Right kidney (tissue), 9 donors: Measurements from ENCODE around the gene CUL4B.
"Not testable (repeated sequence)": the region's sequence is repeated elsewhere in the genome, so short reads cannot be mapped to it uniquely, and the experiment has no call there.

ENCODE experiments used
- DNase-seq: peaks from one replicate; pipeline ENCODE4 v3.0.0-alpha.2; 2016
- long read RNA-seq, 8 donors: transcript quantifications; one replicate each; lab custom pipeline, GENCODE V29; 2026

The CUL4B gene
- long read RNA-seq, donor 1, partial matches to known transcripts: 91 of 166 reads
- long read RNA-seq, donor 1, other reads (novel, unspliced or antisense): 73 of 166 reads
- long read RNA-seq, donor 2, full-length matches to known transcripts: 4 of 4 reads
- long read RNA-seq, donor 2, partial matches to known transcripts: 0 of 4 reads
- long read RNA-seq, donor 2, other reads (novel, unspliced or antisense): 0 of 4 reads
- long read RNA-seq, donor 3, full-length matches to known transcripts: 2 of 9 reads
- long read RNA-seq, donor 3, partial matches to known transcripts: 7 of 9 reads
- long read RNA-seq, donor 3, other reads (novel, unspliced or antisense): 0 of 9 reads
- long read RNA-seq, donor 4, full-length matches to known transcripts: 3 of 88 reads
- long read RNA-seq, donor 4, partial matches to known transcripts: 39 of 88 reads
- long read RNA-seq, donor 4, other reads (novel, unspliced or antisense): 46 of 88 reads
- long read RNA-seq, donor 5, full-length matches to known transcripts: 2 of 9 reads
- long read RNA-seq, donor 5, partial matches to known transcripts: 7 of 9 reads
- long read RNA-seq, donor 5, other reads (novel, unspliced or antisense): 0 of 9 reads
- long read RNA-seq, donor 6, full-length matches to known transcripts: 2 of 2 reads
- long read RNA-seq, donor 6, partial matches to known transcripts: 0 of 2 reads
- long read RNA-seq, donor 6, other reads (novel, unspliced or antisense): 0 of 2 reads
- long read RNA-seq, donor 7, full-length matches to known transcripts: 7 of 184 reads
- long read RNA-seq, donor 7, partial matches to known transcripts: 114 of 184 reads
- long read RNA-seq, donor 7, other reads (novel, unspliced or antisense): 63 of 184 reads
- long read RNA-seq, donor 8, full-length matches to known transcripts: 6 of 6 reads
- long read RNA-seq, donor 8, partial matches to known transcripts: 0 of 6 reads
- long read RNA-seq, donor 8, other reads (novel, unspliced or antisense): 0 of 6 reads

DNA sequence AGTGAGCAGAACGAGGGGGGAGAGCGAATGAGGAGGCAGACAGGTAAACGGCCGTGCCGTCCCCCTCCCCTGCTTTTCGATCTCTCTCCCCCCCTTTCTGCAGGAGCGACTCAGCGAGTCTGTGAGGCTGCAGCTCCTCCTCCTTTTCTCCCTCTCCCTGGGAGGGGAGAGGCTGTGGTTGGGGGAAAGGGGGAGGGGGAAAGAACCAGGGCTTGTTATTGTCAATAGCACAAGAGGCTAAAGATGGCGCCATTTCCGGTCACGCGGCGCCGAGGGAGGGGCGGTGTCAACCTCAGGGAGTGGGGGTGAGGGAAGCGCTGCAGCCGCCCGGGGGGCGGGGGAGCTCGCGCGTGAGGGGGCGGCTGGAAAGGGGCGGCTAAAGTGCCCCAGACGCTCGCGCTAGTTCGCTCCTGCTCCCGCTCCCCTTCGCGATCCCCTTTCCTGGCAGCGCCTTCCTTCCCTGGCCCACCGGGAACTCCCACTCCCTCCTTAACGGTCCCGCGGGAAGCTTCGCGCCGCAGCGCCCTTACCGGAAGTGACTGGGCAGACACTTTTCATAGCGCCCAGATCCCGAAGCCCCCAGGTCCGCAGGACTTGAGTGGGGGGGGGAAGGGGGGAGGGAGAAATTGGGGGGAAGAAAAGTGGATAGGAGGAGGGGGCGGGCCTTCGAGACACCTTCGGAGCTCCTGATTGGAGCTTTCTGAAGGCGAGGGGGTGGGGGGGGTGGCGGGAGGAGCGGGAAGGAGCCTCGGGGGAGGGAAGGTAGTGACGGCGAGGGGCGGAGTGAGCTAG lies at the start of gene CUL4B:
Gene CUL4B (minus strand): TSS at position 121 of the 792 bp plus-strand sequence. CDS start 324 bp downstream, outside the sequence.
- DNase-seq: peak; percentile 78

DNA sequence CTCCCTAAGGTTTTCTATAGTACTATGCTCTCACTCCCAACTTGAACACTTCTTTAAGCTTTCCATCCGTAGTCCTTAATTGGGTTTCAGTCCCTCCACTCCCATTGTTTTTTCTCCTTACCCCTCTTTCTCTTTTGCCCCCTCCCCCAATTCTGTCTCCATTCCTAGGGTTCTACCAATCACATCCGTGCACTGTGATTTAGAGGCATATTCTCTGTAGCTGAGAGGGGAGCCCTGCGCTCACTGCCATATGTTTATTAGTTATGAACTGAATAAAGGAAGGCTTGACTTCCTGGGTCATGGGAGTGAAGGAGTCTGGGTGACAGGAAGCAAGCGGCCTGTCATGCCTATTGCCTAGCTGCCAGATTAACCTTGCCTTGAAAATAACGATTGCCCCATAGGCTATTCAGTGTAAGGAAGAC lies 43.6 kb upstream of the CUL4B start:
- DNase-seq: no peak

DNA sequence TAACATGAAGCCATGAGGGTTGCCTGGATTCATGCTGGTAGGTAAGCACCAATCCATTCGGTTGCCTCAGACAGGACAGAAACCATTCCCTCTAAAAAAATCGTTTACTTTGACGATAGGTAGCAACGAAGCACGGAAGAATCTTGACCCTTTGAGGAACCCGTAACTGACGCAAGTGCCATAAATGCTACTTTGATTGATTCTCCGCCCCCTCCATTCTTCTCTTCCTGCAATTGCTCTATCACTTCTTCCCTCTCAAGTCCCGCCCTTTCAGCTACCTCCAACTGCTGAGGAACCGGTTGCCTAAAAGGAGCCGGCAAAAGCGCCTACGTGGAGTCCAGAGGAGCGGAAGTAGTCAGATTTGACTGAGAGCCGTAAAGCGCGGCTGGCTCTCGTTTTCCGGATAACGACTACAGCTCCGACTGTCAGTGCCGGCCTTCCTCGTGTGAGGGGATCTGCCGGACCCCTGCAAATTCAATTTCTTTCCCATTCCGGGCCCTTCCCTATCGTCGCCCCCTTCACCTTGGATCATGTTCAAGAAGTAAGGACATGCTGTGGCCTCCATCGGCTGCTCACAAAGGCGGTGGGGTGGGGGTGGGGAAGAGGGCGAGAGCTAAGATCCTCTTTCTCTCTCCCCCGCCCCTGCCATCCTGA lies 43.1 kb upstream of the CUL4B start, which contains the start of gene MCTS1:
Gene MCTS1 (plus strand): TSS at position 395 of the 654 bp plus-strand sequence. CDS start 136 bp downstream, at position 531.
- DNase-seq: peak; percentile 70

DNA sequence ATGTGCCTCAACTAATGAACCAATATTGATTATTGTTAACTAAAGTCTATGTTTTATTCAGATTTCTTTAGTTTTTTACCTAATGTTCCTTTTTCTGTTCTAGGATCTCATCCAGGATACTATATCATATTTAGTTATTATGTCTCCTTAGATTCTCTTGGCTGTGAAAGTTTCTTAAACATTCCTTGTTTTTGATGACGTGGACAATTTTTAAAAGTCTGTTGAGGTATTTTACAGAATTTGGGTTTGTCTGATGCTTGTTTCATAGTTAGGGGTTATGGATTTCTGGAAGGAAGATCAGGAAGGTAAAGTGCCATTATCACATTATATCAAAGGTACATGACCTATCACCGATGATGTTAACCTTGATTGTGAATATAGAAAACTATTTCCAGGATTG lies 24.9 kb upstream of the CUL4B start:
- DNase-seq: no peak

DNA sequence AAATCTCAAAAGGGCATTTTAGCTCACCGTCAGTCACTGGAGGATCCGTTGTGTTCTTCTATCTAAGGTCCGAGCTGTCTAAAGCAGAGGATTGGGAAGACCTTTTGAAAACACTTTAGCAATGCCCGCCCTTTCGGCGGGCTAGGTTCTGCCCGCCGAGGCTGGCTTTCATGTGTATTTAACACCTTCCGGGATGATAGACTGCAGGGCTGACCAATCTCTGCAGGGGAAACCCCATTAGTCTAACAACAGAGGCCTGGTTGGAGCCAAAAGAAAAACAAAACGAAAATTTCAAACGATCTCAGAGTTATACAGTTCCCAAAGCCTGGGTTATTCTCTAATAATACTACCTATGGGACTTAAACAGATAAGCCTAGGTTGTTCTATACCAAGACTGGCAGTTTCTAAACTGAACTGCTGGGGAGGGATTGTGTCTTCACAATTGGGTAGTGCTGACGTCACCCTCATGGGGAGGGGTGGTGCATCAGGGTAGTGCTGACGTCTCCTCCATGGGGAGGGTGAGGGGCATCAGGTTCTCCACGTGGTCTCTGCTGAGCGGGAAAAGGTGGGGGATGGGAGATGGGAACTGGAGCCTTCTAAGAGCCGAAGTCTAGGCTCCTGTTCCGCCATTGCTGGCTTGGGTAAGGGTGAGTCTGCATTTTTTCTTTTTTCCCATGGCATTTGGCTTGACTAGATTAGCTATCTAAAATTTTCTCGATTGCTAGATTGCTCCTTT lies 14.8 kb upstream of the CUL4B start:
- DNase-seq: no peak

DNA sequence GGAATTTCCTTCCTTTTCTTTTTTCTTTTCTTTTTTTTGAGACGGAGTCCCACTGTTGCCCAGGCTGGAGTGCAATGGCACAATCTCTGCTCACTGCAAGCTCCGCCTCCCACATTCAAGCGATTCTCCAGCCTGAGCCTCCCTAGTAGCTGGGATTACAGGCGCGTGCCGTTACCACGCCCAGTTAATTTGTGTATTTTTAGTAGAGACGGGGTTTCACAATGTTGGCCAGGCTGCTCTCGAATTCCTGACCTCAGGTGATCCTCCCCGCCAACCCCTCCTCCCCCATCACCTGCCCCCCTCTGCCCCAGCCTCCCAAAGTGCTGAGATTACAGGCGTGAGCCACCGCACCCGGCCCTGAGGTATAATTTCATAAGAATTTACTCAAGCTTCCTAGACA lies 13.0 kb upstream of the CUL4B start:
- DNase-seq: not testable (repeated sequence)

DNA sequence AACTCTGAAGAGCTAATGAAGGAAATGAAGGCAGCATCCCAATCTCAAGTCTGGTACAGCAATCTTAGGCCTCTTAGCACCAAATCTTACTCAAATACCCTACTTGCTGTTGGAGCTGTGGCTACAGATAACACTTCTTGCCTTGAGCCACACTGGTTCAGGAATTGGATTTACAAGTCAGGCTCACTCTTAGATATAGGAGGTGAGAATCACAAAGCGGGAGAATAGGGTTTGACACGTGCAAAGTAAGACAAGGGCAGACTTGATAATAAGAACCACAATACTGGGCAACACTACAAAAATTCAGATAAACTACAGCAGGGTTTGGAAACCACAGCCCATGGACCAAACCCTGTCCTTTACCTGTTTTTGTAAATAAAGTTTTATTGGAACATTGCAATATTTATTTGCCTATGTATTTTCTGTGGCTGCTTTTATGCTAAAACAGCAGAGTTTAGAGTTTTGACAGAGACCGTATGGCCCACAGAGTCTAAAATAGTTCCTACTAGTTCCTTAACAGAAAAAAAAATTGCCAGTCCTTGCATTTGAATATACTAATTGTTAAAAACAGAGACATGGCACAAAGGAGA lies 9.3 kb upstream of the CUL4B start:
- DNase-seq: no peak

DNA sequence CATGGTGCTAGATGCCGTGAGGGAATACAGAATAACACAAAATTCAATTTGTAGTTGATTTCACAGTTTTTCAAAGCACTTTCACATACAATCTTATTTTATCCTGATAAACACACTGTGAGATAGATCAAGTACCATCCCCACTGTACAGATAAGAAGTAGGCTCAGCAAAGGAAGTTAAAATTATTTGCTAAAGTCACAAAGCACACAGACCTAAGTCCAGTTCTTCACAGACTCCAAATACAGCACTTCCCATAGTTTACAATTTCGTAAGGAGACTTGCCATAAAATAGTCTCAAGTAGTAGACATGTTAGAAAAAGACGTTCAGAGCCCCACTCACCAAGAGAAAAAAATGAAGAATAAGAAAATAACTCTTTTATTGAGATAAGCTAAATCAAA lies 7.8 kb upstream of the CUL4B start:
- no peak for DNase-seq

DNA sequence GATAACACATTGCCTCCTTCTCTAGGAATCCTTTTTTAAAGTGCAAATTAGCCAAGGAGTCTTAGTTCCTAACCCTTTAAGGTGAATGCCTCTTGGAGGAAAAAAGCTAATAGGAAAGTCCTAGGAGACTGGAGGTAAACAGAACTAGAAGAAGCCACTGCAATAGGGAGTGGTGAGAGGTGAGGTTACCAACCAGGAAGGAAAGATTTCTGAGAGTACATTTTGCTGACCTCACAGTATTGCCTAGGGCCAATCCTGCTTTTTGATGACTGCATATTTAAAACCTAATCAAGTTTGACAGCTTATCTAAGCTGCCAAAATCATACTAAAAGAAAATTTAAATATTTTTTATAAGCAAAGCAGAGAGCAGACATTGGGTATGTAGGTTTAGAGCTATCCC lies 7.3 kb upstream of the CUL4B start:
- DNase-seq: no peak

DNA sequence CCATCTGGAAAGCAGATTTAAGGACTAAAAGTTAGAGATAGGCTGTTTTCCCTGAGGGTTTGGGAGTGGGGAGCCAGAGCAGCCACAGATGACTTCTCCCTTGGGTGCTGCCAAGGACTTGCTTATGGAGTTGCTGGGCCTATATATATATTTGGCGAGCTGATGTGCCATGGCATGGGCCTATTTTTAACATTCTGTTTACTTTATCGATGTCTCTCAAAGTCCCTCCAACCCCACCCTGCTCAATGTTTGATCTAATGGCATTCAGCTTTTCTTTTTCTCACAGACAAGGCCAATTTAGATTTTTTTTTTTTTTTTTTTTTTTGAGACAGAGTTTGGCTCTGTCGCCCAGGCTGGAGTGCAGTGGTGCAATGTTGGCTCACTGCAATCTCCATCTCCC lies 6.1 kb upstream of the CUL4B start:
- no peak for DNase-seq

DNA sequence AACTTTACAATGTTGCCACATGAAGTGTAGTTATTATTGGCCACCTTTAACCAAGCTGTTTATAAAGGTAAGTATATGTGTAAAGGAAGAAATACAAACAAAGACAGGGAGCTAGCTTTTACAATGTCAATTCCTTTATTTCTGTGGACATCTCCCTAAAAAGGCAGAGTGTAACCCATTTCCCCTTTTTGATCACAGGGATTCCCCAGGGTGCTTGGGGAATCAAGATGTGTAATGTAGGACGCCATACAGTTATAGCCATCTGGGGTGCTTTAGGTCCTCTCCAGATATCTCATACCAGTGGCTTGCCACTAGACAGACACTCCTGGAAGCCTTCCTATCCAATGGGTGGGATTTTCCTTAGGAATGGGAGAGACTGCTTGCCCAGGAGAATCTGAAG lies 4.2 kb upstream of the CUL4B start:
- no peak for DNase-seq

DNA sequence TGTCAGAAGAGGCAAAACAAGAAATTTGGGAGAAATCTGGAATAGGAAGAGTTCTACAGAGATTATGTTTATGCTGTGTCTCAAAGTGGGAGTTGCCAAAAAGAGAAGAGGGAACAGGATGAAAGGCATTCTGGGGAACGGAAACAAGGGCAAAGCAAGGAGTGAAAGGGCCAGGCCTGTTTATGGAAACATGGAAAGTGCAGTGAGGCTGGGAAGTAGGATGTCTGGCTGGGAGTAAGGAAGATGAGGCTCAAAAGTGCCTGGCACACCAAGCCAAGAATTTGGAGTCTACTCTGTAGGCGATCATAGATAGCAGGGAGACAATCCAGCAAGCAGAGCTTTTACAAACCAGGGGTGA lies 1.8 kb upstream of the CUL4B start:
- peak; percentile 11 for DNase-seq

DNA sequence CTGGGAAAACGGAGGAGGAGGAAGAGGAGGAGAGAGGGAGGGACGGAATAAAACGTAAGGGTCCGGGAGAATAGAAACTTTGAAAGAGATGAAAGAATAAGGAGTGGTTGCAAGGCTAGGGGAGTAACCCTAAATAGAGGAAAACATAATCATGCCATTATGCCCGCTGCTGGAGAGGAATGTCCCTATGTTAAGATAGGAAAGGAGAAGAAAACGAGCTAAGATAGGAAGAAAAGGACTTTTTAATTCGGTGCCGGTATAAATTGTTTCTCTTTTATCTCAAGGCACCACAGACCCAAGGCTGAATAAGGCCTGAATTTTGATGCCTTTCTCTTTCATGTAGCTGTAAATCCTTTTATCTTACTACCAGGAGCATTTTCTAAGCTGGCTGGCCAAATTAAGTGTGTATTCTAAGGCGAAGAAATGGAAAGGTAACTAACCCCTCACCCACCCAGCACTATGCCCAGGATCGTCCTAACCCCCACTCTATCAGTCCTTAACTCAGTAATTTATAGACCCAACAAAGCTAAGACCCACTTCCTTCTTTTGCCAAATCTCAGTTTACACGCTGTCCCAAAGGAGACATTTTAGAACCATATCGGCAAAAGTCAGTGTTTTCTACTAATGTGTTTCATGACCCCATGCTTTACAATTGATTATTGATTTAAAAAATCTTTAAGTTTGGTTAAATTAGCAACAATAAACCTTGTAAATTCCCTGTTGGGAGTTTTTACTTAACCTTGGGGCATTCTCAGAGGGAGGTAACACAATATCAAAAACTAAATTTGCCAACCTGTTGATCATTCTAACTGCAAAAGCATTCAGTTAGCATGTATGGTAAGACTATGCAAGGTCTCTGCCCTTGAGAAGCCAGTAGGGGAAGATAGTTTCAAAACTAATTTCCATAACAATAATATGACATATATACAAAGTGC lies 1.1 kb upstream of the CUL4B start:
- peak; percentile 57 for DNase-seq

DNA sequence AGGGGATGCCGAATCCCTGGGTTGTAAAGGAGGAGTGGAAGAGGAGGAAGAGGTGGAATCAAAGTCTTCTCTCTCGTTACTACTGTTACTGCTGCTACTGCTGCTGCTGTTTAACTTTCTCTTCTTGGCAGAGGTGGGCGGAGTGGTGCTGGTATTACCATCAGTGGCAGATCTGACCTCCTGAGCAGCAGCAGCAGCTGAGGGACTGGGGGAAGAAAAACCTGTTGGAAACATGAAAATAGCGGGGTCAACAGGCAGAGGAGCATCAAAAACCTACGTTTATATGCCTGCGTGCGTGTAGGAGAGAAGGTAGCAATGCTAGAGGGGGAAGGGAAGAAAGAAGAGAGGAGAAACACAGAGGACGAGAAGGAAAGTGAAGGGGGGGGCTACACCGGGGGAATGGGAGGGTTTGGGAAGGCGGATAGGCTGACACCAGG lies 339 bp downstream of the CUL4B start:
- DNase-seq: no peak

DNA sequence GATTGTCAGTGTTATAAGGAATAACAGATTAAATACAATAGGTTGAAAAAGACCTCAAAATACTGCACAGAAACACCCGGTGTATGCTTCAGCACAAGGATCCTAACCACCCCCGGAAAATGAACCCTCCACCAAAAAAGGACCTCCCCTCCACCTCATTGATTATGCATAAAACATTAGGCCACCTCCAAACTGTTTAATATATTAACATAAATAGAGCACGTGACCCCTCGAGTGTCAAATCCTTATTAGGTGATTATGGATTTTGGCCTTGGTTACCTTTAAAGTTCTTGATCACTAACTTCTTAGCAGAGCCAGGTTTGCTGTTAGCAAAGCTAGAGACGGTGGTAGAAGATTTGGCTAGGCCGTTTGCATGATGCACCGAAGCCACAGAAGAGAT lies 958 bp downstream of the CUL4B start:
- DNase-seq: no peak

DNA sequence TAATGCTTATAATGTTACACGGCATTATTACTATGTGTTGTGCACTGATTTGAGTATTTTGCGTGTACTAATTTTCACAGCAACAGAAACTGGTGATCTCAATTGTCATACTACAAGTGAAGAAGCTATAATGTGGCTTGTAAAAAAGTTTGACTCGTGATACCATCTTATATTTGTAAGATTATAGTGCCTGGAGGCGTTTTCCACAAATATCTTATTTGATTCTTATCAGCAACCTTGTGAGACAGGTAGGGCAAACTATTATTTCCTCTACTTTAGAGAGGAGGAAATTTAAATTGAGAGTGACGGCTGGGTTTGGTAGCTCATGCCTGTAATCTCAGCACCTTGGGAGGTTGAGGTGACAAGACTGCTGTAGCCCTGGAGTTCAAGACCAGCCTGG lies 4.5 kb downstream of the CUL4B start:
- no peak for DNase-seq

DNA sequence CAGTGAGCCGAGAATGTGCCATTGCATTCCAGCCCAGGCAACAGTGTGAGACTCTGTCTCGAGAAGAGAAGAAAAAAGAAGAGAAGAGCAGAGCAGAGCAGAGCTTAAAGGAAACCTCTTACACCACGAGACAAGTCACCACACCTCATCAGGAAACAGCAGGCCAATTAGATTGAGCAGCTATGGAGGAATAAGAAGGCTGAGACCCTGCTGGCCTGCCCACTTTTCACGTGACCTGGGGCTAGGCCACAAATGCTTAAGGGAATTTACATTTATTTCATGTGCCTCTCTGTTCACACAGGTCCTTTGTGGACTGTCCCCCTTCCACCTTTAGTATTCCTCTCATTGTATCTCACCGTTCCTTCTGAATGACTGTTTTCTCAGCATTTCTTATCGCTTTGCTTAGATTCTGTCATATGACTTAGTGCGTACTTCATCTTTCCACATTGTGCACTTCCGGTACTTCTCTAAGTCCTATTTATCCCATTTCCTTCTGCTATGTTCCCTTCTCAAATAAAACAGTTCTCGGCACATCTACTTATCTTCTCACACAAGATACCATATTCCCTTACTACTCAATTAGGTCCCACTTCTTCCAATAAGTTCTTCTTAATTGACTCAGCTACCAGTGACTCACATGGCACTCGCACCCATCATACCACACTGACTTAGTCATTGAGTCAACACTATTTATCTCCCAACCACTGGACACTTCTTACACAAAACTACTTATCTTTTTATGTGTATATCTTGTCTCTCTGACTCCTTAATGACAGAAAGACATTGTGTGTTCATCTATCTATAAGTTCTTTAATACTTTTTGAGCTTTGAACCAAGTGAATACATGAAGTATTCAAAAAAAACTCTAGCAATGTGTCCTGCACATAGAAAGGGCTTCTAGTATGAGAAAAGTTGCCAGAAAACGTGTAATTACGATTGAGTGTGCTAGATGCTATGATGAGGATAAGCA lies 11.0 kb downstream of the CUL4B start:
- DNase-seq: no peak

DNA sequence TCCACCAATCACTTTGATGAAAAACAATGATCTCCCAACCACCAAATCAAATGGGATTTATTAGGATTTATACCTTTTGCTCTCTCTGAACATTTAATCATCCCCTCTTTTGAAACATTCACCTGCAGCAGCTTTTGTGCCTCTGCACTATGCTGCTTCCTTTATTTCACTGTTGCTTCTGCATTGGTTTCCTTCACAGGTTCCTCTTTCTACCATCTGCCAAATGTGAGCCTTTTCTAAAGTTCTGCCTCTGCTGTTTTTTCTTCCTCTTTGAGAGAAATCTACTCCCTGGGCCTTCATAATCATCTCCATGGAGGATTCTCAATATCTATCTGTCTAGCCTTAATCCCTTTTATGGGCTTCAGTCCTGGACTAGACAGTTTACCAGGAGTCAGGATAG lies 24.7 kb downstream of the CUL4B start:
- no peak for DNase-seq
